Measurements from ENCODE around the gene GAL3ST2. TPM values are rescaled to one million over a fixed set of nuclear protein-coding genes. Genes with fewer than 3 reads are reported as not detected.
A peak's percentile ranks its signal among the peaks of the same experiment; 100 is the strongest.

GAL3ST2 gene
- 100 to 1,000 TPM in 1 of 4 donors, 10 to 100 TPM in 3; 50.8 to 364 (median 76.0) TPM for total RNA-seq

DNA sequence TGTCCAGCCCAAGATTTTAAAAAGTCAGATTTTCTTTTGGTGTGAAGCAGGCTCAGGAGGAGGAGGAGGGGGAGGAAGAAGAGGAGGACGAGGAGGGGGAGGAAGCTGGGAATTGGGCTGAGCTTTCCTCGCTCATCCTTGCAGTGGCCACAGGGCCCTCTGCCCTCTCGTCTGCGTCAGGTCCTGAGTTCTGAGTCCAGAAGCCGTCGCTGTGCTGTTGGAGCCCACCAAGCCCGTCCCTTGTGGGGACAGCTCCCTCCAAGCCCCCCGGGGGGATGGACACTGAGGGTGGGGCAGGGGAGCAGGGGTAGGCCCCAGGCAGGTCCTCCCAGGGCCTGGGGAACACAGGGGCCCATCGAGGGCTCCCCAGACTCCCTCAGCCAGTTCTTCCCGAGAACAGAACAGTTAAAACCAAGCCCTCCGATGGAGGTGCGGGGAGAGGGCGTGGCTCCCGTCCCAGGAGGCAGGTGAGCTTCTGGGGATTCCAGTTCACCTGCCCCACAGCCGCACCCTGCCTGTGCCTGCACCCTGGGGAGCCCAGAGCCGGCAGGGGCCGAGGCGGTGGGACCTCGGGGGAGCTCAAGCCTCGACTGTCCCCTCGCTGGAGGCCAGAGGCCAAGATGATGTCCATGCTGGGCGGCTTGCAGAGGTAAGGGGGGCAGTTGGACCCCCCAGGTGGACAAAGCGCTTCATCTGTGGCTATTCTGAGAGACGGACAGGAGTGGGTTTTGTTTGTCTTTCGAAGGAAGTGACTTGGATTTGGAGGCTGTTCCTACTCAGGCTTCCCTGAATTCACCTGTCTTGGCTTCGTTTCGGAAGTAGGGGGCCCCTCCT, at the start of gene GAL3ST2:
TSS of gene GAL3ST2 (plus strand) at position 487 of the 834 bp plus-strand sequence. CDS start at position 621, 134 bp downstream.
- DNase-seq, result peak; percentile 77
- in situ Hi-C loops (cut with MboI; ENCODE audit: low pct_ligation_motif_present in 1 of 4, low pct_unique_long_range_greater_than_20kb in 1 of 4, low sequenced_read_pairs in 3 of 4) (no loop called here), intact Hi-C loops (cut with DNase I; ENCODE audit: low total_unique reads) (no loop called here)
- Histone ChIP-seq H3K27me3 (no peaks in the 10 kb centered on the region), H3K4me1 (peaks cover 5 to 46% (median 34%) of the 10 kb centered on the region in 4 donors), H3K36me3 (no peaks in the 10 kb centered on the region), H3K27ac (peak within 1 kb of the TSS; percentile 79 to 90 (median 84)), H3K9me3 (peaks cover 0 to 3% of the 10 kb centered on the region in 2 donors), H3K4me3 (peak within 1 kb of the TSS in 3 of 4 donors; percentile 40 to 46 (median 42))
- TF ChIP-seq POLR2AphosphoS5 (IDR thresholded peaks at IDR 0.05) (peak; percentile 58 to 64 (median 62)), POLR2A (IDR thresholded peaks at IDR 0.05) (peak; percentile 70), EP300 (IDR thresholded peaks at IDR 0.05; ENCODE audit: low read depth) (no peak)
- 49 to 60% methylated on average over 1 to 27 of the region's 27 CpGs for WGBS, 2 donors (ENCODE audit: low coverage in 1 of 2)

DNA sequence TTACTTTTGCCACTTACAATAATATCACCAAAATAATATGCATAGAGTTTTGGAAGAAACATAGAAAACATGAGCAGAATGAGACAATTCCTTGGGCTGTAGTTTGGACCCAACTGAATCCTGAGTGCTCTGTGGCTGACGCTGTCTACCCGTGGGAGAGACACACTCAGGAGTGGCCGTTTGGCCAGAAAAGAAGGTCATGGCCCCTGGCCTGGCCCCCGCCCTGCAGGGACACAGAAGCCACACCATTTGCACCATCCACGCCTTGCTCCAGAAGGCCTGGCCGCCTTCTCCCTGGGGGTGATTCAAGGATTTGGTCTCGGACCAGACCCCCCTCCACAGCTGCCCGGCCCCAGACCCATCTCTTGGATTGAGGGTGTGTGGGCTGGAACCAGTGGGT, 48.6 kb upstream of the GAL3ST2 start:
- in situ Hi-C loops (cut with MboI; ENCODE audit: low pct_ligation_motif_present in 1 of 4, low pct_unique_long_range_greater_than_20kb in 1 of 4, low sequenced_read_pairs in 3 of 4), result no loop called here
- 89% methylated on average over 8 of the region's 8 CpGs; no CpG with 5 or more reads in 1 of the 2 donors for WGBS, 2 donors (ENCODE audit: low coverage in 1 of 2)
- no peak overlapping the region for H3K27ac ChIP-seq

DNA sequence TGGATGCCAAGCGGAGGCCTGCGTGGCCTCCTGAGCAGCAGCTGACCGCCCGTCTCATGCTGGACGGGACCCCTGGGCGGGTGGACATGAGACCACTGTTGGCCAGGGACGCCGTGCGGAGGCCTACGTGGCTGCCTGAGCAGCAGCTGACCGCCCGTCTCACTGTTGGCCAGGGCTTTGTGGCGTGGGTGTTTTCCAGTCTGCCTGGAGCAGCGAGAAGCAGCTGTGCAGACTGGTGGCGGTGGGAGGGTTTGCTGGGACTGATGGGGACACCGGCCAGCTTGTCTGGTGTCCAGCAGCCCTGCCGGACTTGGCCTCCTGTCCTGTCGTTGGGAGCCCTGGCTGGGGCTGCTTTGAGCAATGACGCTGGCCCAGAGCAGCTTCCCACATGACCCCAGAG, 48.0 kb upstream of the GAL3ST2 start:
- DNase-seq, result no peak
- Histone ChIP-seq H3K4me3 (no peak overlapping the region), H3K4me1 (no peaks in the 10 kb centered on the region), H3K9me3 (no peaks in the 10 kb centered on the region), H3K27ac (no peak overlapping the region), H3K36me3 (no peaks in the 10 kb centered on the region), H3K27me3 (no peaks in the 10 kb centered on the region)
- intact Hi-C loops (cut with DNase I; ENCODE audit: low total_unique reads) (no loop called here), in situ Hi-C loops (cut with MboI; ENCODE audit: low pct_ligation_motif_present in 1 of 4, low pct_unique_long_range_greater_than_20kb in 1 of 4, low sequenced_read_pairs in 3 of 4) (no loop called here)
- TF ChIP-seq, protein P1, sequence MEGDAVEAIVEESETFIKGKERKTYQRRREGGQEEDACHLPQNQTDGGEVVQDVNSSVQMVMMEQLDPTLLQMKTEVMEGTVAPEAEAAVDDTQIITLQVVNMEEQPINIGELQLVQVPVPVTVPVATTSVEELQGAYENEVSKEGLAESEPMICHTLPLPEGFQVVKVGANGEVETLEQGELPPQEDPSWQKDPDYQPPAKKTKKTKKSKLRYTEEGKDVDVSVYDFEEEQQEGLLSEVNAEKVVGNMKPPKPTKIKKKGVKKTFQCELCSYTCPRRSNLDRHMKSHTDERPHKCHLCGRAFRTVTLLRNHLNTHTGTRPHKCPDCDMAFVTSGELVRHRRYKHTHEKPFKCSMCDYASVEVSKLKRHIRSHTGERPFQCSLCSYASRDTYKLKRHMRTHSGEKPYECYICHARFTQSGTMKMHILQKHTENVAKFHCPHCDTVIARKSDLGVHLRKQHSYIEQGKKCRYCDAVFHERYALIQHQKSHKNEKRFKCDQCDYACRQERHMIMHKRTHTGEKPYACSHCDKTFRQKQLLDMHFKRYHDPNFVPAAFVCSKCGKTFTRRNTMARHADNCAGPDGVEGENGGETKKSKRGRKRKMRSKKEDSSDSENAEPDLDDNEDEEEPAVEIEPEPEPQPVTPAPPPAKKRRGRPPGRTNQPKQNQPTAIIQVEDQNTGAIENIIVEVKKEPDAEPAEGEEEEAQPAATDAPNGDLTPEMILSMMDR (IDR thresholded peaks at IDR 0.05), result no peak
- TF ChIP-seq POLR2A (IDR thresholded peaks at IDR 0.05), result no peak
- no peak for TF ChIP-seq EP300 (IDR thresholded peaks at IDR 0.05; ENCODE audit: low read depth)
- TF ChIP-seq POLR2AphosphoS5 (IDR thresholded peaks at IDR 0.05), result no peak
- WGBS, 2 donors (ENCODE audit: low coverage in 1 of 2), result 87% methylated on average over 18 of the region's 19 CpGs; no CpG with 5 or more reads in 1 of the 2 donors

More for the DNA sequence above, 48.6 kb upstream of the GAL3ST2 start:
- Histone ChIP-seq H3K4me1 (no peaks in the 10 kb centered on the region), H3K4me3 (no peak overlapping the region), H3K27me3 (no peaks in the 10 kb centered on the region), H3K9me3 (no peaks in the 10 kb centered on the region), H3K36me3 (peaks cover 0 to 6% (median 0%) of the 10 kb centered on the region in 4 donors)
- DNase-seq, result no peak
- intact Hi-C loops (cut with DNase I; ENCODE audit: low total_unique reads), result no loop called here
- TF ChIP-seq EP300 (IDR thresholded peaks at IDR 0.05; ENCODE audit: low read depth) (no peak), POLR2A (IDR thresholded peaks at IDR 0.05) (no peak), POLR2AphosphoS5 (IDR thresholded peaks at IDR 0.05) (no peak)
- TF ChIP-seq, protein P1 (IDR thresholded peaks at IDR 0.05), result no peak

DNA sequence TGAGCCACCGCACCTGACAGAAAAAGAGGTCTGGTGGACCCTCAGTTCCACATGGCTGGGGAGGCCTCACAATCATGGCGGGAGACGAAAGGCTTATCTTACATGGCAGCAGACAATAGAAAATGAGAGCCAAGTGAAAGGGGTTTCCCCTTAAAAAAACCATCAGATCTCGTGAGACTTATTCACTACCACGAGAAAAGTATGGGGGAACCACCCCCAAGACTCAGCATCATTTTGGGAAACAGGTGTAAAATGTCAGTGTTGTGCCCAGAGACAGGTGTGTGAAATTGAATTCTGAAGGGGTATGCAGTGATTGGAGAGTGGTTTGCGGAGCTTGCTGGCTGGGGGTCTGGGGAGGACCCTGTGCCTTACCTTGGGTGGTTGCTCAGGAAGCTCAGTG, 46.8 kb upstream of the GAL3ST2 start:
- in situ Hi-C loops (cut with MboI; ENCODE audit: low pct_ligation_motif_present in 1 of 4, low pct_unique_long_range_greater_than_20kb in 1 of 4, low sequenced_read_pairs in 3 of 4), result no loop called here
- intact Hi-C loops (cut with DNase I; ENCODE audit: low total_unique reads), result loop anchor here (2.0 kb wide), 1 partner anchor 879 kb away; no protein-coding TSS in a partner anchor
- H3K27me3 ChIP-seq, result no peaks in the 10 kb centered on the region
- no peak overlapping the region for H3K27ac ChIP-seq
- TF ChIP-seq EP300 (IDR thresholded peaks at IDR 0.05; ENCODE audit: low read depth) (no peak), POLR2AphosphoS5 (IDR thresholded peaks at IDR 0.05) (no peak), POLR2A (IDR thresholded peaks at IDR 0.05) (no peak)
- TF ChIP-seq, protein P1 (IDR thresholded peaks at IDR 0.05), result no peak
- whole genome bisulfite sequencing, 2 donors (ENCODE audit: low coverage in 1 of 2), result 85 to 87% methylated on average over 3 to 6 of the region's 6 CpGs
- DNase-seq, result no peak
- no peaks in the 10 kb centered on the region for H3K36me3 ChIP-seq
- no peaks in the 10 kb centered on the region for H3K9me3 ChIP-seq
- peaks cover 3 to 6% (median 5%) of the 10 kb centered on the region in 4 donors for H3K4me1 ChIP-seq
- H3K4me3 ChIP-seq, result no peak overlapping the region
